HEK293T (cell line): ENCODE data around the gene U2AF2.
A peak's percentile ranks its signal among the peaks of the same experiment; 100 is the strongest.

Experiments used
- CTCF ChIA-PET: fragments of 350-600 bp; formaldehyde crosslinking; extraction: SDS; loops from one replicate; lab custom pipeline; 2021; ENCODE audit warnings: antibody characterized with exemption, inconsistent platforms; lab: Yijun Ruan, JAX
- POLR2A ChIA-PET: fragments of 350-600 bp; formaldehyde crosslinking; extraction: SDS; loops from one replicate; lab custom pipeline; 2020; ENCODE audit warnings: antibody characterized with exemption, inconsistent platforms; lab: Yijun Ruan, JAX
- DNase-seq: peaks from one replicate; pipeline ENCODE4 v3.0.0; 2012; ENCODE audit warnings: mixed read lengths; ENCODE audit errors: extremely low spot score
- ARNT ChIP-seq: fragments of 450-650 bp; IDR thresholded peaks from 2 replicates; pipeline ENCODE4 v1.6.1; 2017; ENCODE audit warnings: mild to moderate bottlenecking
- BHLHE40 ChIP-seq: fragments of 450-650 bp; IDR thresholded peaks from 2 replicates; pipeline ENCODE4 v1.6.1; 2016; ENCODE audit warnings: mild to moderate bottlenecking, moderate library complexity, borderline replicate concordance
- CTBP1 ChIP-seq: fragments of 450-650 bp; IDR thresholded peaks from 2 replicates; pipeline ENCODE4 v1.6.1; 2016; ENCODE audit warnings: borderline replicate concordance
- ELF4 ChIP-seq: fragments of 450-650 bp; IDR thresholded peaks from 2 replicates; pipeline ENCODE4 v1.6.1; 2017; ENCODE audit warnings: antibody characterized with exemption
- FOXA1 ChIP-seq: fragments of 450-650 bp; IDR thresholded peaks from 2 replicates; pipeline ENCODE4 v1.6.1; 2016; ENCODE audit warnings: mild to moderate bottlenecking
- FOXK2 ChIP-seq: fragments of 450-650 bp; IDR thresholded peaks from 2 replicates; pipeline ENCODE4 v1.6.1; 2016; ENCODE audit warnings: mild to moderate bottlenecking
- FOXM1 ChIP-seq: fragments of 450-650 bp; IDR thresholded peaks from 2 replicates; pipeline ENCODE4 v1.6.1; 2017; ENCODE audit warnings: mild to moderate bottlenecking, borderline replicate concordance
- HDGF ChIP-seq: fragments of 450-650 bp; IDR thresholded peaks from 2 replicates; pipeline ENCODE4 v1.6.1; 2017; ENCODE audit warnings: antibody characterized with exemption, borderline replicate concordance
- L3MBTL2 ChIP-seq: fragments of 450-650 bp; conservative IDR thresholded peaks from 2 replicates; pipeline ENCODE4 v1.6.1; 2016; ENCODE audit warnings: mild to moderate bottlenecking
- LEF1 ChIP-seq: fragments of 450-650 bp; IDR thresholded peaks from 2 replicates; pipeline ENCODE4 v1.6.1; 2017; ENCODE audit warnings: mild to moderate bottlenecking, borderline replicate concordance
- NFRKB ChIP-seq: fragments of 450-650 bp; IDR thresholded peaks from 2 replicates; pipeline ENCODE4 v1.6.1; 2016; ENCODE audit warnings: mild to moderate bottlenecking, moderate library complexity
- SP1 ChIP-seq: fragments of 450-650 bp; IDR thresholded peaks from 2 replicates; pipeline ENCODE4 v1.6.1; 2017
- SUZ12 ChIP-seq: fragments of 450-650 bp; IDR thresholded peaks from 2 replicates; pipeline ENCODE4 v1.6.1; 2016; ENCODE audit warnings: mild to moderate bottlenecking
- TARDBP ChIP-seq: fragments of 450-650 bp; IDR thresholded peaks from 2 replicates; pipeline ENCODE4 v1.6.1; 2016
- ZNF384 ChIP-seq: fragments of 450-650 bp; IDR thresholded peaks from 2 replicates; pipeline ENCODE4 v1.6.1; 2016
- TF ChIP-seq, protein P1 (sequence below): fragments of 450-650 bp; IDR thresholded peaks from 2 replicates; pipeline ENCODE4 v1.6.1; 2016

Gene U2AF2

DNA sequence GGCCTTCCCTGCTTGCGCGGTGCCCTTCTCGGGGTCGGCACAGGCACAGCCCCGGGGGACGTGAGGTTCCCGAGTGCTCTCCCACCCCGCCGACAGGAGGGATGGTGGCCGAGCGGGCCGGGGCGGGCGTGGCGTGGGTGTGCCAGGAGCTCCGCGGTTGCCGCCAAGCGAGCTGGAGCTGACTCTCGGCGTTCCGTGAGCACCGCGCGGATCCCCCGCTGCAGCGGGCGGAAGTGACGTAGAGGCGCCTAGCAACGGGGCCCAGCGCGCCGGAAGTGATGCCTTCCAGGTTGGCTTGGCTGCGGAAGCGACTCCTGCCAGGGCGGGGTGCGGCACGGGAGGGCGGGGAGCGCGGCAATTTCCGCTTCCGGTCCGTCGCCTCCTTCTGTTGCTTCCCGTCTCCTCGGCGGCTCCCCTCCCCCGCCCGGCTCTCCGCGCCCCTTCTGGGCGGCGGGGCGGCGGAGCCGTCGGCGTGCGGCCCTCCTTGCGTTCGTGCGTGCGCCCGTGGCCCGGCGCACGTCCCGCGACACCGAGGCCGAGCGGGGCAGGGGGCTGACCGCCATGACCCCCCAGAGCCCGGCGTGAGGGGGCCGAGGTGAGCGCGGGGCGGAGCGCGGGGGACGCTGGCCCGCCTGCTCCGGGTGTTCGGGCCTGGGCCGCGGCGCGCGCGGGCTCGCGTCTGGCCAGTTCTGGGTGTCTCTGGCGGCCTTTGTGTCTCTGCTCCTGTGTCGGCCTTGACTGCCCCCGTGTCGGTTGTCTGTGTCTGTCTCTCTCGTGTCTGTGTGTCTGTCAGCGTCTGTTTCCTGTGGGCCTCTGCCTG, 20.2 kb downstream of the U2AF2 start, which contains the start of gene EPN1:
Gene EPN1, plus strand, starts transcription at position 386 of the 820 bp plus-strand sequence. CDS start 3,402 bp downstream, outside the sequence.
- CTCF ChIA-PET: no interaction called here

DNA sequence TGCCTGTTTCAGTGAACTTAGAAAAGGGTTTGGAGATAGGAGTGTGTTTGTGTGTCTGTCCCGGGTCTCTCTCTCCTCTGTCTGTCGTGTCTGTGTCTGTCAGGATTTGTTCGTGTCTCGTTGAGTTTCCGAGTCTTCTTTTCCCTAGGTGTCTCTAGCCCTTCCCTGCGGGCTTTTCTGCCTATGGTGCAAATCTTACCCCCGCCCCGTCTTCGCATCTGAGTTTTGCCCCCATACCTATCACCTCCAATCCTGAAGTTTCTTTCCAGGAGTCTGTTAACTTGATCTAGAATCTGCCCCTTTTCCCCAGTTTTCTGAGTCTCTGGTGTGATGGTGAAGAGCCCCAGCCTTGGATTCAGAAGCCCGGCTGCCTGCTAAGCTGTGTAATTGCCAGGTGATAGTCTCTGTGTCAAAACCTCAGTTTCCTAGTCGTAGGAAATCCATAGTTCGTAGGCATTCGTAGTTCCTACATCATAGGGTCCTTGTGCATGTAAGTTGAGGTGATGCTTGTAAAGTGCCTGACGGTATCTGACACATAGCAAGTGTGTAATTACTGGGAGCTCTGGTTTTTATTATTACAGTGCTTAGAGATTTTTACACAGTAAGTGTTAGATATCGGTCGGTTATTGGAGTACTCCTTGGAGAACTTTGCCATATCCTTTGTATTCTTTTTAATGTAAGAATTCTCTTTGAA, 21.0 kb downstream of the U2AF2 start:
- ChIA-PET CTCF (no interaction called here), POLR2A (no interaction called here)
- no peak for DNase-seq
- TF ChIP-seq TARDBP (no peak), NFRKB (no peak), HDGF (no peak), SUZ12 (no peak), ELF4 (no peak)

More for the DNA sequence above, 20.2 kb downstream of the U2AF2 start, which contains the start of gene EPN1:
- TF ChIP-seq CTBP1 (no peak), SP1 (no peak), ARNT (peak; percentile 63), ELF4 (peak; percentile 32; the same call in 1 of the 2 replicates), BHLHE40 (no peak), L3MBTL2 (0 out of 2 replicates have a peak, but pooled peaks have one; percentile 16), FOXK2 (no peak), FOXA1 (no peak), FOXM1 (peak; percentile 57; the same call in 1 of the 2 replicates), ZNF384 (no peak), TARDBP (no peak), NFRKB (no peak), SUZ12 (no peak), LEF1 (0 out of 2 replicates have a peak, but pooled peaks have one; percentile 29), HDGF (no peak)
- TF ChIP-seq, protein P1, sequence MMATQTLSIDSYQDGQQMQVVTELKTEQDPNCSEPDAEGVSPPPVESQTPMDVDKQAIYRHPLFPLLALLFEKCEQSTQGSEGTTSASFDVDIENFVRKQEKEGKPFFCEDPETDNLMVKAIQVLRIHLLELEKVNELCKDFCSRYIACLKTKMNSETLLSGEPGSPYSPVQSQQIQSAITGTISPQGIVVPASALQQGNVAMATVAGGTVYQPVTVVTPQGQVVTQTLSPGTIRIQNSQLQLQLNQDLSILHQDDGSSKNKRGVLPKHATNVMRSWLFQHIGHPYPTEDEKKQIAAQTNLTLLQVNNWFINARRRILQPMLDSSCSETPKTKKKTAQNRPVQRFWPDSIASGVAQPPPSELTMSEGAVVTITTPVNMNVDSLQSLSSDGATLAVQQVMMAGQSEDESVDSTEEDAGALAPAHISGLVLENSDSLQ: no peak
- POLR2A ChIA-PET: no interaction called here
- peak; percentile 99 for DNase-seq

DNA sequence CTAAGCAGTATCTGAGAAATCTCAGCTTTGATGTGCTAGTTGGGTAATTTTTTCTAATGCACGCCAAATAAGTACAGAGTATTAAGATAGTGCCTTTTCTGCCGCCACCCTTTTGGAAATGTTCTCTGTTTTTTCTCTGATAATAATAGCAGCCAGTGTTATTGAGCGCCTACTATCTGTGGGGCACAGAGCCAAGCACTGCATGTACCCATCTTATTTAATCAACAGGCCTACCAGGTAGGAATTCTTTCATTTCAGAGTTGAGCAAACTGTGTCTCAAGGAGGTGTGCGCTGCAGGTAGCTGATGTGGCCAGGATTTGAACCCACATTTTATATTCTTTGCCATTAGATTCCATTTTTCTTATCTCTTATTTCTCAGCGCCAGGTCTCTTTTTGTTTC, 21.5 kb downstream of the U2AF2 start:
- POLR2A ChIA-PET: no interaction called here
- DNase-seq: no peak
- no peak for TF ChIP-seq ARNT
- no peak for TF ChIP-seq CTBP1
- no peak for TF ChIP-seq FOXA1
- no peak for TF ChIP-seq HDGF
- no peak for TF ChIP-seq ELF4
- no peak for TF ChIP-seq ZNF384
- no peak for TF ChIP-seq FOXK2
- no peak for TF ChIP-seq TARDBP
- TF ChIP-seq LEF1: no peak
- no peak for TF ChIP-seq BHLHE40
- no peak for TF ChIP-seq SUZ12
- TF ChIP-seq NFRKB: no peak
- TF ChIP-seq SP1: no peak
- TF ChIP-seq FOXM1: no peak
- no peak for TF ChIP-seq L3MBTL2
- CTCF ChIA-PET: no interaction called here

DNA sequence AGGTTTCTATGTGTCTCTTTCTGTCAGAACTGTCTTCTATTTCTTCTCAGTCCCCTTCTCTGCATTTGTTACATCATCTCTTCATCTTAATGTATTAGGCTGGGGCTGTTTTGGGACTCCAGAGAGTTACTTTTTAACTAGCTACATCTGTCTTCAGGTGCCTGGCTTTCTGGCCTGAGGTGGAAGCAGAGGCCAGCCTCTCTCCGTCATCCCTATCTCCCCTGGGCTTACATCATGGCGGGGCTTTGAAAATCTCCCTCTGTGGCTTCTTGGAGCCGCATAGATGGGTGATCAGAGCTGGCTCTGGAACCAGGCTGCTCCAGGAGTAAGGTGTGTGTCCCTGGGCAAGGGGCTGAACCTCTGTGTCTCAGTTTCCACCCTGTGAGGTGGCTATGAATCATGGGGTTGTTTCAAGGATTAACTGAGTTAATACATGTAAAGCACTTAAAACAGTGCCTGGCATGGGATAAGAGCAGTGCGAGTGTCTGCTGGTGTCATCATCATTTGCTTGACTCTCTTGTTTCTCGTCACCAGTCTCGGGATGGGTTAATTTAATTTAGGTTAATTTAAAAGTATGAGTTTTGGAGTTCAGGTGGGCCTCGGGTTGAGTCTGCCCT, 22.2 kb downstream of the U2AF2 start:
- ChIA-PET CTCF (no interaction called here), POLR2A (no interaction called here)
- TF ChIP-seq L3MBTL2 (no peak), FOXA1 (no peak), SP1 (no peak), SUZ12 (no peak), LEF1 (no peak), CTBP1 (no peak), ZNF384 (no peak), FOXM1 (no peak), ELF4 (no peak), ARNT (no peak), FOXK2 (no peak), NFRKB (no peak), BHLHE40 (no peak), HDGF (no peak), TARDBP (no peak)
- TF ChIP-seq, protein P1: no peak
- no peak for DNase-seq

DNA sequence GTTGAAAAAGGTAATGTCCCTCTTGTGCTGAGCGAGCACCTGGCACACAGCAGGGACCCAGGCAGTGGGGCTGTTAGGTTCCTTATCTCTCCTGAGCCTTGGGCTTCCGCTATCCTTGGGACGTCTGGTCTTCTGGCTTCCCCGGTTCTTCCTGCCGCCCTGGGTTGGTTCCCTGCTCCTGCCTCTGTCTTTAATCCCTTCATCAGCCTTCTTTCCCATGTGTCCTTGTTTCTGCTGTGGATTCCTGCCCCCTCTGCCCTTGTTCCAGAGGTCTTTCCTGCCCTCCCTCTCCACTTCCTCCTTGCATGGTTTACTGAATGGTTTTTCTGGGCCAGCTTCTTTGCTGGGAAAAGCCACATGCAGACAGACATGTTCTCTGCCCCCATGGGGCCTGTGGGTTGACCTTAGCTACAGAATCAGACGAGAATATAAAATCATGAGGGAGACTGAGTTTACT, 22.8 kb downstream of the U2AF2 start:
- CTCF ChIA-PET: no interaction called here
- no peak for DNase-seq
- no peak for TF ChIP-seq FOXM1
- no peak for TF ChIP-seq FOXA1
- no peak for TF ChIP-seq ZNF384
- no peak for TF ChIP-seq SUZ12
- TF ChIP-seq SP1: no peak
- no peak for TF ChIP-seq FOXK2
- TF ChIP-seq LEF1: no peak
- TF ChIP-seq, protein P1: no peak
- TF ChIP-seq ELF4: no peak
- no peak for TF ChIP-seq NFRKB
- no peak for TF ChIP-seq TARDBP
- TF ChIP-seq BHLHE40: no peak
- TF ChIP-seq ARNT: no peak
- TF ChIP-seq L3MBTL2: no peak
- no peak for TF ChIP-seq CTBP1
- POLR2A ChIA-PET: no interaction called here
